MV-4-11 (cell line): ENCODE measurements around the gene ZNF689.

ENCODE experiments used
- DNase-seq: peaks from one replicate; lab custom pipeline; 2025; lab: John Stamatoyannopoulos, UW

The ZNF689 gene

DNA sequence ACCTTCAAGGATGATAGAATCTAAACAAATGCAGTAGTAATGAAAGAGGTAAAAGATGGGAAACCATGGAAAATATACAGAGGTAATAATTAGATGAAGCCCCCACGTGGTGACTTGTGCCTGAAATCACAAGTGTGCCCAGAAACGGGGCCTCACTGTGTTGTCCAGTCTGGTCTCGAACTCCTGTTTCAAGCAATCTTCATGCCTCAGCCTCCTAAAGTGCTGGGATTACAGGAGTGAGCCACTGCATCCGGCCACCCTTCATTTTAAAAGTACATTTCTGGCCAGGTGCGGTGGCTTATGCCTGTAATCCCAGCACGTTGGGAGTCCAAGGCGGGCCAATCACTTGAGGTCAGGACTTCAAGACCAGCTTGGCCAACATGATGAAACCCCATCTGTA is 26.4 kb upstream of the ZNF689 start:
- no peak for DNase-seq

DNA sequence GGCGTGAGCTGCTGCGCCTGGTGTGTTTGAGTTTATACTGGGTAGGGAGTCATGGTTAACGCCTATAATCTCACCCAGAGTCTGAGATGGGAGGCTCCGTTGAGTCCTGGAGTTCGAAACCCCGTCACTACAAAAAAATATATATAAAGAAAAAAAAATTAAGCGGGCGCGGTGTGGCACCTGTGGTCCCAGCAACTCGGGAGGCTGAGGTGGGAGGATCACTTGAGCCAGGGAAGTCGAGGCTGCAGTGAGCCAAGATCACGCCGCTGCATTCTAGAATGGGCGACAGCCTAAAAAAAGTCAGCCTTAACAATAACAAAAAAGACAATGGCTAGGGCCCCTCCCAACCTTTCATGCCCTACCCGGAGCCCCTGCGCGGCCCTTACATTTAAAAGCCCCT is 23.3 kb upstream of the ZNF689 start:
- DNase-seq, result no peak

DNA sequence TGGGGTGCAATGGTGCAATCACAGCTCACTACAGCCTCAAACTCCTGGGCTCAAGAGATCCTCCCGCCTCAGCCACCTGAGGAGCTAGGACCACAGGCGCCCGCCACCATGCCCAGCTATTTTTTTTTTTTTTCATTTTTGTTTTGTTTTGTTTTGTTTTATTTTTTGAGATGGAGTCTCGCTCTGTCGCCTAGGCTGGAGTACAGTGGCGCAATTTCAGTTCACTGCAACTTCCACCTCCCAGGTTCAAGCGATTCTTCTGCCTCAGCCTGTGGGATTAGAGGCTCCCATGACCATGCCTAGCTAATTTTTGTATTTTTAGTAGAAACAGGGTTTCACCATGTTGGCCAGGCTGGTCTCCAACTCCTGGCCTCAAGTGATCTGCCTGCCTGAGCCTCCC is 22.3 kb upstream of the ZNF689 start:
- peak; percentile 23 for DNase-seq

DNA sequence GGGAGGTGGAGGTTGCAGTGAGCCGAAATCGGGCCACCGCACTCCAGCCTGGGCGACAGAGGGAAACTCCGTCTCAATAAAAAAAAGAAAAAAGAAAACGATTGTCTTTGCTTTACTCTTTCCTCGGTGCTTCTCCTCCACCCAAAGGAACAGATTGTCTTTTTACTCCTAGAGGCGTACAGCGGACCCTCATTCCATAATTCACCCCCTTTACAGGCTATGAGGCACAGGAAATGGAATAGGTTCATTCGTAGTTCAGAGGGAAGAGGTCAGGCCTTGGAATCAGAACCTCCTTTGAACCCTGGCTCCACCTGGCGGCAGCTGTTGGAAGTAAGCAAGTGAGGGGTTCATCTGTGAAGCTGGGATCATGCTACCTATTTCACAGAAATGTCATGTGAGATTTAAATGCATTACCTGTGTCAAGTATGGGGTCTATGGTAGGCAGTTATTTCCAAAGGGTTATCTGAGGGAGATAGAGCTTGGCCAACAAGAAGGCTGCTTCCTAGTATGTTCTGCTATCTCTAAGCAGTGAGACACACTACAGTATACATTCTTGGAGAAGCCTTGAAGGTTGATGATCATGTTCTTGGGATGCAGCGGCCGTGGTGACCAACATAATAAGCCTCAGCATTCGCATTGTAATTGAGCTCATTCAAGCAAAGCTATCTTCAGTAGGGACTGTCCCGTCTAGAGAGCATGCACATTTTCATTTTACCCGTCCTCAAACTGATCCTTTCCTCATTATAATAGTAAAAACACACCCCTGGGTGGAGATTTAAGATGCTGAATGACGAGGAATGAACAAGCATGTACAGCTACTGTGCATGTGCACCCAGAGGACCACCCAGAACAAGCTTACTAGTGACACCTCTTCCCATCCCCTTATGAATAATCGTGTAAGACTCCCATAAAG is 18.7 kb upstream of the ZNF689 start:
- DNase-seq, result peak; percentile 82

DNA sequence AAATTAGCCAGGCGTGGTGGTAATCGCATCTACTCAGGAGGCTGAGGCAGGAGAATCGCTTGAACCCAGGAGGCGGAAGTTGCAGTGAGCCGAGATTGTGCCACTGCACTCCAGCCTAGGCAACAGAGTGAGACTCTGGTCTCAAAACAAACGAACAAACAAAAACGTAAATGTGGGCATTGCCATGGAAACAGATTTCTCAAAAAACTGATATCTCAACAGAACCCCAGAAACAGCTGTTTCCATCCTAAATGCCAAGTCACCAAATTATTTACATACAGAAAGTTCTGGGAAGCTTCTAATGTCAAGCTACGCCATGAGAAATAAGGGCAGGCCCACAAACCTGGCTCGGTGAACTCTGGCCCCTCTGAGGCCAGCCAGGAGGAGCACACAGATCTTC is 16.0 kb upstream of the ZNF689 start:
- no peak for DNase-seq

DNA sequence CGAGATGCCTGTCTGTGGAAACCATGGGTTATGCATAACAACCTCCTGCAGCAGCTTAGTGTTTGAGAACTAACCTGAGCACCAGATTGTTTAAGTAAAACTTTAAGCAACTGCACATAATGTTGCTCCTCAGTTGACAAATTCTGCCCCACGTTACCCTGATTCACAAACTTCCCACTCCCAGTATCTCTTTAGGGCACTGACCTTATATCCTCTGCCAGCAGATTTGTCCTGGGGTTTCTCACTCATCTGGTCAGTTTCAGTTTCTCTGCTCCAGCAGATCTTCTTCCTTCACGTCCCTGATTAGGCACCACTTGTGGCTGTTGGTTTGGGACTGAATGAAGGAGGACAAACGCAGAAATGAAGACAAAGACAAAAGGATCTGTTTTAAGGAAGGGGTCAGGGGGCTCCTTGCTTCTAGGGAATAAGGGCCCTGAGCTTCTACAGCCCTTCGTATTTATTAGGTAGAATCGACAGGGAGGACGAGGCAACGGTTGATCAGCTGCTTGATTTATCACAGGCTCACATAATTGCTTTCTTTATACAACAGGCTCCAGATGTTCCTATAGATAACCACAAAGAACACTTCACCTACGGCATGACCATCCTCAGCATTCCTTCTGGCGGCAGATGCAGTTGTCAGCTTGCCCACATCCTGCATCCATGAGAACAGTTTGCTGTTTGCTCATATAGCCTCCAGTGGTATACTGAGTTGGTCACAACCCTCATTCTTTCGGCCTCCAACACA is 13.5 kb upstream of the ZNF689 start:
- no peak for DNase-seq

DNA sequence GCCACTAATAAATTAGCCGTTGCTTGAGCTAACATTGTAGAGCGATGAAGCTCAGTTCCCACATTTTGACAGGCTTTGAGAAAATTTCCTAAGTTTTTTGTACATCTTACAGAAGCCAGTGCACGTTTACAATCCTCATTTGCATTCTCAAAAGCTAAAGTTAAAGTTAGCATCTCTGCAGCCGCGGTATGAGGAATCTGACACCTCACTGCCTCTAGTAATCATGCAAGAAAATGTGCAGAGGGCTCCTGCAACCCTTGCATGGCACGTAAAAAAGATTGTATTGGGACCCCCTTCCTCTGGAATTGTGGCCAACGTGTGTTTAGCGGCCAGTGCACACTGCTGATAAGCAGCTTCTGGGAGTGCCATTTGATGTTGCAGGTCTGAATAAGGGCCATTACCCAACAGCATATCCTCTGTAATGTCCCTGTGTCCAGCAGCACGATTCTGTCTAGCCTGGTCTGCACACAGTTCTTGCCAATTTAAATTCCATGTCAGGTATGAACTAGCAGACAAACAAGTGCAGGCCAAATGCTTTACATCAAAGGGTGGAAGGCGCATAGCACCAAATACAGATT is 12.4 kb upstream of the ZNF689 start:
- DNase-seq, result no peak

DNA sequence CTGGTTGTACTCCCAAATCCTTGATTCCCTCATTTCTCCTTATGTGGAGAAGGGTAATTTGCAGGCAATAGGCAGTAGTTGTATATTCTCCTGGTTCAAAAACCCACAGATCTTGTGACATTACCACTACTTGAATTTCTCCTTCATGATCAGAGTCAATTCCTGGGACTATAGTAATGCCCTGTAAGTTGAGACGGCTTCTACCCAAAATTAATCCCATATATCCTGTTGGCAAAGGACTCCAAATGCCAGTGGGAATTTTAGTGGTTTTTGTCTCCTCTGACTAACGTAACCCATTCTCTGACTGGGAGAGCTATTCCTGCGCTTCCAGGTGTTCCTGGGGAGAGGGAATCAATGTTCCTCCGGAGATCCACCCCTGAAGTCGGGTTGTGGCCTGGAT is 11.6 kb upstream of the ZNF689 start:
- no peak for DNase-seq

DNA sequence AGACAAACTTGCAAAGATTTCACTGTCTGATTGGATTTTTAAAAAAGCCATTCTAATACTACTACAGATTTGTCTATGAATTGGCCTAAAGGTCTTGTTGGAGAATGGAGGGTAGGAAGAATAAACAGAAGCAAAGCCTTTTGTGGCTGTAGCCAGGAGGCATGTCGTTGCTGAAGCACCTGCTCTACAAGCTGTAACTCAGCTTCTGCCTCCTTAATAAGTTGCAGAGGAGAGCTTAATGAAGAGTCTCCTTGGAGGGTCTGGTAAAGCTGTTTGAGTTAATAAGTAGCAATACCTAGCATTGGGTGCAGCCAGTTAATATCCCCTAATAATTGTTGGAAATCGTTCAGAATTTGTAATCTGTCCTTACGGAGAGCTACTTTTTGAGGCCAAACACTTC is 10.0 kb upstream of the ZNF689 start:
- DNase-seq, result no peak

DNA sequence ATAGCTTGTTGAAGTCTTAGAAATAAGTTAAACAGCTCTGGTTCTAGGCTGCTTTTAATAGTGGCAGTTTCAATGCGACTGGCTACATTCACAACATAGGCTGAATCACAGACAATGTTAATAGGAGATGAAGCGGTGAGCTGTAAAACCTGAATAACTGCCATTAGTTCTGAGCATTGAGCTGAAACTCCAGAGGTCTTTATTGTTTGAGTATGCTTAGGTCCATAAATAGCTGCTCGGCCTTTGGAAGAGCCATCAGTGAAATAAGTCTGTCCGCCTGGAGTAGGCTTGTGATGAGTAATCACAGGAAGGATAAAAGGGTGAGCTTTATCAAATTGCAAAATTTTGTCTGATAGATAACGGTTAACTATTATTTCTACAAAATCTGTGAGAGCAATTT is 9.4 kb upstream of the ZNF689 start:
- no peak for DNase-seq

DNA sequence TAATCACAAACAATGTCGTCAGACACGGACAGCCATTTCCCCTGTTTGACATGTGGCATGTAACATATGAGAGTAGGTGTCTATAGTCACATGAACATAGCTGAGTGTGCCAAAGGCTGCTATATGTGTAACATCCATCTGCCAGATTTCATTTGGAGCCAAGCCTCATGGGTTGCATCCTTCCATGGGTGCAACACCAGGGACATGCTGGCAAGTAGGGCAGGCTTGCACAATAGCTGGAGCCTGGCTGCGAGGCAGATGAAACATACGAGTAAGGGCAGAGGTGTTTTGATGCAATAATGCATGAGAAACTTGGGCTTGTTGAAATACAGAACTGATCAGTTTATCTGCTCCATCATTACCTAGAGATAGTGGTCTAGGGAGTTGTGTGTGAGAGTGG is 9.0 kb upstream of the ZNF689 start:
- DNase-seq, result peak; percentile 41

DNA sequence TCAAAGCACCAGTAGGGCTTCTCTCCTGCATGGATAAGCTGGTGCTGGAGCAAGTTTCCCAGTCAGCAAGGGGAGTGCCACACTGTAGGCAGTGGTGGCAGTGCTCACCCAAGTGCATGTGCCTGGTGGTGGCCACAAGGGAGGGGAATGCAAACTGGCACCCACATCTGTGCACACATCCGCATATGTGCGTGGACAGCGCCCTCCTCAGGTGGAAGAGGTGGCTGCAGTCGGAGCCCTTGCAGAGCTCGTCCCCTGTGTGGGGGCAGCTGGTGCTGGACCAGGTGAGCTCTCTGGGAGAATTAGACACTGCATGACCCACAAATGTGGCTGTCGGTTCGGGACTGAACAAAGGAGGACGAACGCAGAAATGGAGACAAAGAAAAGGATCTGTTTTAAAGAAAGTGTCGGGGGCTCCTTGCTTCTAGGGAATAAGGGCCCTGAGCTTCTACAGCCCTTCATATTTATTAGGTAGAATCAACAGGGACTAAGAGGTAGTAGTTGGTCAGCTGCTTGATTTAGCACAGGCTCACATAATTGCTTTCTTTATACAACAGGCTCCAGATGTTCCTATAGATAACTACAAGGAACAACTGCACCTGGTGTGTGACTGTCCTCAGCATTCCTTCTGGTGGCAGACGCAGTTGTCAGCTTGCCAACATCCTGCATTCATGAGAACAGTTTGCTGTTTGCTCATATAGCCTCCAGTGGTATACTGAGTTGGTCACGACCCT is 5.3 kb upstream of the ZNF689 start:
- peak; percentile 67 for DNase-seq

DNA sequence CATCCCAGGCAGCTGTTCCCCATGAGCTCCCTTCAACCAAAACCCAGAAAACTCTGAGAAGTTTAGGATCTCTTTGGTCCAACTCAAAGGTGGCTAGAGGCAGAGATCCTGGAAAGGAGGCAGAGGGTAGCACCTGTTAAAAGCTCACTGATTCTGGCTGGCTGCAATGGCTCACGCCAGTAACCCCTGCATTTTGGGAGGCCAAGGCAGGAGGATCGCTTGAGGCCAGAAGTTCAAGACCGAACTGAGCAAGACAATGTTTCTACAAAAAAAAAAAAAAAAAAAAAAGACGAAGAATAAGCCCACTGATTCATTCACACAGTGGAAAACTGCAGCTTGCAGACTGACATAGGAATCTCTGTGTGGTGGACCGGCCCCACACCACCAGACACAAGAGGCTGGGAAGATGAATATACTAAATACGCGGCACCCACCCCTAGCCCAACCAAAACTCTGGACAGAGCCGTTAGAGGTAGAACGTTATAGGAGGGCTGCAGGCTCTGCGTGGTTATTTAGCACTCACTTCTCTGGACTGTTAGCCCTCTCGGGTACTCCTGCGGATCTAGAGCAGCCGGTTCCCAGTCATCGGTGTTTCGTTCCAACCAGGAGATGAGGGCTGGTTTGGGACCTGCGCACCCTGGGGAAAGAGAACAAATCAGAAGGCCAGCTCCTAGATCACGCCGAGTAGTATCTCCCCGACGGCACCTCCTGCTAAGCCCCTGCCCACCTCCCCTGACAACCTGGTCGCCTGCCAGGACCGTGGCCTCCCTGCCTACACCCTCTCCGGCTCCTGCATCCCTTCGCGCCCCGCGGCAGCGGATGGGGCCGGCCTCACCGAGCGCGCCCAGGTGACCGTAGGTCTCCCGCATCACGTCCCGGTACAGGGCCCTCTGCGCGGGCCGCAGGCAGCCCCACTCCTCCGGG is 925 bp downstream of the ZNF689 start:
- no peak for DNase-seq

DNA sequence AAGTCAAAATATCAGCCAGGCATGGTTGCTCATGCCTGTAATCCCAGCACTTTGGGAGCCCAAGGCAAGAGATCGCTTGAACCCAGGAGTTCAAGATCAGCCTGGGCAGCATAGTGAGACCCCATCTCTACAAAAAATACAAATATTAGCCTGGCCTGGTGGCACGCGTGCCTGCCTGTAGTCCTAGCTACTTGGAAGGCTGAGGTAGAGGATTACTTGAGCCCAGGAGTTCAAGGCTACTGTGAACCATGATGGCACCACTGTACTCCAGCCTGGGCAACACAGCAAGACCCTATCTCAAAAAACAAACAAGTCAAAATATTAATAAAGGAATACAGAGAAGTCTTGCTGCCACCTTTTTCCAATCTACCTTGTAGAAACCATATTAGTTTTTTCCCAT is 4.2 kb downstream of the ZNF689 start:
- DNase-seq, result no peak

DNA sequence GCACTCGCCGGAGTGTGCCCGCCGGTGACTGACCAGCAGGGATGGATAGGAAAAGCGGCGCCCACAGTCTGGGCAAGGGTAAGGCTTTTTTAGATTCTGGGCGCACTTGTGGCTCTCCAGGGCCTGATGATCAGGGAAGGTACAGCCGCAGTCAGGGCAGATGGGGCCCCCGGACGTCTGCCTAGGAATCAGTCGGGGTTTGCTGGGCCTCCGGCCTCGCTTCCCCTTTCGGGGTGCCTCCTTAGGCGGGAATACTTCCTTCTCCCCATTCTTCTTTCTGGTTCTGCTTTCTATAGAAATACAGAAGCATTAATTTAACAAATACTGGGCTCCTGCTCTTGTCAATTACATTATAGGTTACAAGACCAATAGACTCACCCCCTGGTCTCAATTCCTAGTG is 5.0 kb downstream of the ZNF689 start:
- peak; percentile 78 for DNase-seq

DNA sequence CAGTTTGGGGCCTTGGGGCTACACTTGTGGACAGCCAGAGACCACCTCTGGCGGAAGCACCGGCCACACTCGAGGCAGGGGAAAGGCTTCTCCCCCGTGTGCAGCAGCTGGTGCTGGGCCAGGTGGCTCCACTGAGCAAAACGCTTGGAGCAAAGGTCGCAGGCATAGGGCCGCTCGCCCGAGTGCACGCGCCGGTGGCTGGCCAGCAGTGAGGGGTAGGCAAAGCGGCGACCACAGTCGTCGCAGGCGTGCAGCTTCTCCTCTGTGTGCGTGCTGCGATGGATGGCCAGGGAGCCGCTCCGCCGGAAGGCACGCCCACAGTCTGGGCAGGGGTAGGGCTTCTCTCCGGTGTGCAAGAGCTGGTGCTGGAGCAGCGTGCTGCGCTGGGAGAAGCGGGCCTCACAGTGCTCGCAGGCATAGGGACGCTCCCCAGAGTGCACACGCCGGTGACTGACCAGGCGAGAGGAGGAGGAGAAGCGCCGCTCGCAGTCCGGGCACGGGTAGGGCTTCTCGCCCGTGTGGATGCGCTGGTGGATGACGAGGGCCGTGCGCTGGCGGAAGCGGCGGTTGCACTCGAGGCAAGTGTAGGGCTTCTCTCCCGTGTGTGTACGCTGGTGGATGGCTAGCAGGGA is 5.8 kb downstream of the ZNF689 start:
- no peak for DNase-seq

DNA sequence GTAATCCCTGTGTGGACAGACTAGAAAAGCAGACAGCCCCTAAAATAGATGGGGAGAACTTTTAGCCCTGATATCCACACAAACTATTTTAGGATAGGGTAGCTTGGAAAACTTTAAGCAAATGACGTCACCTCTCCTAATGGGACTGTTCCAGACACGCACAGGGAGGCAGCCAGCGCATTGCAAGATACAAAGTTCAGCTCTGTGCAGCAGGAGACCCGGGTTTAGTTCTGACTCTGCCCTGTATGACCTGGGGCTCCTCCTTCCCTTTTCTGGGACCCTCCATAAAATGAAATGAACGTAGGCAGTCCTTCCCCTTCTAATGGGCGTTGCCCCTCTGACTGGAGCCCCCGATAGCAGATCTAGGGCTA is 6.3 kb downstream of the ZNF689 start:
- no peak for DNase-seq

DNA sequence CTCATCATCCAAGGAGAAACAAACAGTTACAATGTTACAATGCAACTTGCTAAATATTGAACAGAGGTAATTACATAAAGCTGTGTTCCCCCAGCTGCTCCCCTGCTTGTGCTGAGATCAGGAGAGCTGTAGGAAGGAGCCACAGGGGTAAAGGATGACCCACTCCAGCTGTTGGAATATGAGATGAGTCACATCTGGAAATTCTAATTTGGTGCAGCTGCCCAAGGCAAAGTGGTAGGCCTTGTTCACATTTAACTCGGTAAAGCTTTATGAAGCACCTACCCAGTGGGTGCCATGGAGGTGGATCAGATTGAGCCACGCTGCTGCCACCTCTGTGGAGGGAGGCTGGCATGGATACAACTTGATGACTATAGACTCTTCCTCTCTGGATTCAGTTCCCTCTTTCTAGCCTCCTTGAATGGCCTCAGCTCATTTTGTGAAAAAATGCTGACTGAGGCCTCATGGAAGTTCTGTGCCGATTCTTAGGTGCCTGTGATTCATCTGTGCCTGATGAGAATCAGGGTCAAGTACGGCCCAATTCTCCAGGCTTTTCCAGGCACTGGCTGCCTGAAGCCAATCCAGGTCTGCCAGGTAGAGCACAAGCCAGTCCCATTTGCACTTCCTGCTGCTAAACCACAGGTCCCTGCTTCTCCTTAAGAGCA is 7.4 kb downstream of the ZNF689 start:
- DNase-seq, result peak; percentile 70

DNA sequence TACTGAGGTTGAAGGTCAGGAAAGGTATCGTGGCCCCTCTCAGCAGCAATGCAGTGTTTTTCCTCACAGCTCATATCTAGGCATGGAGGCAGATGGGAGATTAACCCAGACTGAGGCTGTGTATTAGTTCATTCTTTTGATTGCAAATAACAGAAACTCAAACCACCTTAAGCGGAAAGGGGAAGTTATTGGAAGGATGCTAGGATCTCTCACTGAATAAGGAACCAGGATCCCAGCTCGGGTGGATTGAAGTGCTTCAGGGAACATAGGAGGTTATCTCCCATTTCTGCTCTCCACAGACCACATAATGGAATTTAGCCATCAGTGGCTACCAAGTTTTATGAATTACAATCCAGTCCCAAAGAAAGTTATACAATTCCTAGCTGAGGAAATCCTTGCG is 8.2 kb downstream of the ZNF689 start:
- DNase-seq, result peak; percentile 71

DNA sequence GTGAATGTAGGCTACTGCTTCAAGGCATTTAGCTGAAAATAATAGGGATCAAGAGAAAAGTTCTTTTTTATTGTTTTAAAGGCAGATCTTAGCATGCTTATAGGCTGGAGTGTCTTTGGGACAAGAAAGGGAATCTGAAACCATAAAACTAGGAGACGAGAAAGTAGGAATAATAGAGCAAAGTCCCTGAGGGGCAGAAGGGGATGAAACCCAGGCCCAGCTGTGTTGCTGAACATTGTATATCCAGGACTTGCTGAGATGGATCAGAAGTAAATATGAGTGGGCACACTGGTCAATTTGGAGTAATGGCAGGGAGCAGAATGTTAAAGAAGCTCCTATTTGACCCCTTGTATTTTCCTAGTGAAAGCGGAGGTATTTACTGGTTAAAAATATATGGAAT is 9.3 kb downstream of the ZNF689 start:
- DNase-seq, result no peak
